Hematopoietic multipotent progenitor cell treated with erythropoietin and hydrocortisone succinate and interleukin-3 and kit ligand, for 17 days (in vitro differentiated cells): ENCODE results near the gene PGA5.
"Not testable (repeated sequence)": the region's sequence is repeated elsewhere in the genome, so short reads cannot be mapped to it uniquely, and the experiment has no call there.

Experiments used
- DNase-seq: peaks from one replicate; pipeline ENCODE4 v3.0.0-alpha.2; 2015; ENCODE audit warnings: low spot score

PGA5 gene

DNA sequence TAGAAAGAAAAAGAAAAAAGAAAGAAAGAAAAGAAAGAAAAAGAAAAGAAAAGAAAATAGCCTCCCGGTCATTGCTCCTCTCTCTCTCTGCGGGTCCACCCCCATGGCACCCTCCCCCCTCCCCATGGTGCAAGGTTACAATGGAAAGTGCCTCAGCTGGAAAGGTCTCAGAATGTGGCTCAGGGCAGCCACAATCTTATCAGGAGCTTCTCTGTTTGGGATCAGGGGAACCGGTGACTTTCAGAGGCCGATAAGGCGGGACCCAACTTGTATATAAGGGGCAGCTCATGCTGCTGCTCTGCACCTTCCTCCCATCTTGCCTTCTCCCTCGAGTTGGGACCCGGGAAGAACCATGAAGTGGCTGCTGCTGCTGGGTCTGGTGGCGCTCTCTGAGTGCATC, at the start of gene PGA5:
Gene PGA5 (plus strand): TSS at position 301 of the 400 bp plus-strand sequence. CDS start 52 bp downstream, at position 353.
- not testable (repeated sequence) for DNase-seq

- DNase-seq, result no peak
Measured at GRCh38 chr11:61193596-61193995, 47.4 kb upstream of the PGA5 start.

DNA sequence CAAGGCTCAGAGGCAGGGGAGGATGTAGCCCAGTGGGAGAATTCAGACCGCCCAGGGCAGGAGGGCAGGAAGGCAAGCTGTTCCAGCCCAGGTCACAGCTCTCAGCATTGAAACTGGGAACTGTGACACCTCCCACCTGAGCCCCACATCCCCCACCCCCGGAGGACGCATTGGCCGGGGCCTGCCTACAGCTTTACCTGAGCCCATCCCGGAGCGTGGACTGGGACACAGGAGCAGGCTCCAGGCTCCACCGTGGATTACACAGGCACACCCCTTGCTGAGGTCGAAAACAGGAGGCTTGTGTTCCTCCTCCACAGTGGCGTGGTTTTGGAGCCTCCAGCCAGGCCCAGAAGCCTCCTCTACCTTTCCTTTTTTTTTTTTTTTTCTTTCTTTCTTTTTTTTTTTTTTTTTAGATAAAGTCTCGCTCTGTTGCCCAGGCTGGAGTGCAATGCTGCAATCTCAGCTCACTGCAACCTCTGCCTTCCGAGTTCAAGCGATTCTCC, 46.8 kb upstream of the PGA5 start:
- no peak for DNase-seq

DNA sequence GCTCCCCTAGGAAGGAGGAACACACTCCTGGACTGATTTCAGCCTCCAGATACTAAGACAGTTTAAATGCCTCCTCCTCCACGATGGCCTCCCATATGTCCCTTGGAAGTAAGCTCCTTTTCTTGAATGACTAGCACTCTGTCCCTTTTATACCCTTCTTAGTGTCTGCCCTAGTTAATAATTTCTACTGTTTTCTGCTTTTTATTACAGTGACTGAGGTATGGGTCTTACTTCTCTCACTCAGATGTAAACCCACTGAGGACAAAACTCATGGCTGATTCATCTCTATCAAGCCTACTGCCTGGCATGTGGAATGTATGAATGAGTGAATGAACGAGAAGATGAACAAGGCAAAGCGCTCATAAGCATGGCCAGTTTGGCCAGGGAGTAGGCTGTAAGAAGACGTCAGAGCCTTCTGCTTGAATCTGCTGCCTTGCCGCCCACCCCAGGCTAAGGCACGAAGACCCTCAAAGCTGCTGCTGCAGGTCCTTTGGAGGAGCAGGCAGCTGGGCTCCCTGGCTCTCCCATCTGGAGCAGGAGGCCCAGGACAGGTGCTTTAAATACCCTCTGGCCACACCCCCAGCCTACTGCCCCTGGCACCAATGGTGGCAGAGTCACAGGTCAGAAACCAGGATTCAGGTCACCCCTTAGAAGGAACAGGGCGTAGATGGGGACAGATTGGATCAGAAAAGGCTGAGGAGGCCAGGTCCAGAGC, 45.8 kb upstream of the PGA5 start:
- no peak for DNase-seq

DNA sequence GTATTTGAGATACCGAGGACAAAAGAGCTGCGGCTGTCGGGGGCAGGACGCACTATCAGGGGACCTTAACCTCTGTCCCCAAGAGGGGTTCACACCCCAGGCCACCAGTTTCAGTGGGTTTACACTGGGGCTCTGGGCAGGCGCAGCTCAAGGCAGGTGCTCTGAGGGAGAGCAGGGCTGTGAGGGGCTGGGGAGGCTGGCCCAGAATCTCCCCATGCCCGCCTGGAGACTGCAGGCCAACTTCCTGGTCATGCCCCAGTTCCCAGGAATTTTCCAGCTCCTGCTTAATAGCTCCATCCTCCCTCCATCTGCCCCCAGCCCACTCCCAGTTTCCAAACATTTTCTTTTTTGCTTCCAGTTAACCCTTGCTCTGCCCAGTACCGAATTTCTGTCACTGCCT, 45.3 kb upstream of the PGA5 start:
- DNase-seq, result no peak

GRCh38 chr11:61198361-61198760, 42.6 kb upstream of the PGA5 start:
- no peak for DNase-seq

DNA sequence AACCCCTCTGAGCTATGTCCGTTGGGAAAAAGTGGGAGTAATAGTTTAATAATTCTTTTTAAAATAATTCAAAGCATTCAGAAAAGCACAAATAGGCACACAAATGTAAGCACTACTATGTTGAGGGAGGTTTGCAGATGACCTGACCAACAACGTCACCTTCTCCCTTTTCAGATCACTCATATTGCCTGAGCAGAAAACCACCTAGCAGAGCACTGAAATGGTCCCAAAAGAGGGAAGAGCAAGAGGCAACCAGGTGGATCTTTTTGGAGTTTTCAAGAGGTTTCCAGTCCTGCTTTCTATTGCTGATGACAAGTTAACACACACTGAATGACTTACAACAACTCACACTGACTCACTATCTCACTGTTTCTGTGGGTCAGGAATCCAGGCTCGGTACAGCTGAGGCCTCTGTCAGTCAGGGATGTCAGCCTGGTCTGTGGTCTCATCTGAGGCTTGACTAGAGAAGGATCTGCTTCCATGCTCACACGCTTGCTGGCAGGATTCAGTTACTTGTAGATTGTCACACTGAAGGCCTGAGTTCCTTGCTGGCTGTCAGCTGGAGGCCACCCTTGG, 41.9 kb upstream of the PGA5 start:
- DNase-seq, result no peak

- DNase-seq, result no peak
Measured at GRCh38 chr11:61201476-61201875, 39.5 kb upstream of the PGA5 start.

GRCh38 chr11:61202950-61203746, 37.8 kb upstream of the PGA5 start, which contains the start of gene PGA3:
Gene PGA3, plus strand, starts transcription at chr11:61203515. Its CDS starts 50 bp downstream, at chr11:61203565.
- not testable (repeated sequence) for DNase-seq

DNA sequence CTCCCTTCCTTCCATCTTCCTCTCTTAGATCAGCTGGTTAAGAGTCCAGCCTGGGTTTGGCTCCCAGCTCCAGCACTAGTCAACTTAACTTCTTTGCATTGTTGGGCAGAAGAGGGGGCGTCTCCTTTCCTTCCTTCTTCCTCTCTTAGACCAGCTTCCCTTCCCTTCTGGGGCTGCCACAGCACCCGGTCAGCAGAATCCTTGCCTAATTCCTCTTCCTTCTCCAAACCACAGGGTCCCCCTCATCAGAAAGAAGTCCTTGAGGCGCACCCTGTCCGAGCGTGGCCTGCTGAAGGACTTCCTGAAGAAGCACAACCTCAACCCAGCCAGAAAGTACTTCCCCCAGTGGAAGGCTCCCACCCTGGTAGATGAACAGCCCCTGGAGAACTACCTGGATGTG, 37.1 kb upstream of the PGA5 start:
- not testable (repeated sequence) for DNase-seq

DNA sequence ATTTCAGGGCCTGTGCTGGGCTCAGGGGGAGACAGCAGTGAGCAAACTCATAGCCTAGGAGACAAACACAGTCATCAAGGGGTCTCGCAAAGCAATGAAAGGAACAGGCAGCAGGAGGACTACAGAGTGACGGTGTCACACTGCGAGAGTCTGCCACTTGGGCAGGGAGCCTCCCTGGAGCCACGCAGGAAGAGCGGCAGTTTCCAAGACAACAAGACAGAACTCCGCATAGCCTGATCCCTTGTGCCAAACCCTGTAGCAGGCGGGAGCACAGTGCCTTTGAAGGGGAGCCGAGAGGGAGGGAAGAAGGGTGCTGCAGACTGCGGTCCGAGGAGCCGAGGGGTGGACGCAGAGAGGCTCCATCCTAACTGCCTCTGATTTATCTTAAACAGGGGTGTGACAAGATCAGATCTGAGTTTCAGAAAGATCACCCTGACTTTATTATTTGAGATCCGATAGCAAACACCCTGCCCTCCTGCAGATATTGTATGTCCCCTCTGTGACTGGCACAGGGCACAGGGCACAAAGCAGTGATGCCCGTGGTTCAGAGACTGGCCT, 36.4 kb upstream of the PGA5 start:
- not testable (repeated sequence) for DNase-seq

DNA sequence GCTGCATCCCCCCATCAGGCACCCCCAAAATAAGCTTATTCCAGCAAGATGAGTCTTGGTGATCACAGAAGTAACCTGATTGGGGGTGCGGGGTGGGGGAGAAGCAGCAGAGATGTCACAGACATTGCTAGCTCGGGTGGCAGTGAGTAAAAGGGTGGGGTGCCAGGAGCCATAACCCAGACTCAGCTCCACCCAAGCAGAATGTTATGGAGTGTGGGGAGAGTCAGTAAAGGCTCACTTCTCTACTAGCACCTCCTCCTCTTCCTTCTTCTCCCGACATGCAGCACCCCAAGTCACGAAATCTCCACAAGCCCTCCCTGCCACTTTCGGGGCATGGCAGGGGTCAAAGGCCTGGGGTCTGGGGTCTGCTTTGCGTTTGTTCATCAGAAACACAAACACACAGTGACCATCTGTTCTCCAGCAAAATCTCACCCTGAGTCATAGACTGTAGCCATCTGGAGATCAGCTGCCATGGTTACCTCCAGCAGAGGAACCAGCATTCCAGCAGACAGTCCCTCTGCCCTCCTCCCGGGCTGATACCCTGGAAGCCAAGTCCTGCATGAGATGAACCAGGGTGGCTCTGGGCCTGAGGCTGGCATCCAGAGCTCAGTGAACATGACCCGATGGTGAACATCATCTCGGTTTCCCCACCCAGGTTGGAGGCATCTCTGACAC, 33.2 kb upstream of the PGA5 start:
- not testable (repeated sequence) for DNase-seq

- not testable (repeated sequence) for DNase-seq
Measured at GRCh38 chr11:61210629-61211028, 30.3 kb upstream of the PGA5 start.

DNA sequence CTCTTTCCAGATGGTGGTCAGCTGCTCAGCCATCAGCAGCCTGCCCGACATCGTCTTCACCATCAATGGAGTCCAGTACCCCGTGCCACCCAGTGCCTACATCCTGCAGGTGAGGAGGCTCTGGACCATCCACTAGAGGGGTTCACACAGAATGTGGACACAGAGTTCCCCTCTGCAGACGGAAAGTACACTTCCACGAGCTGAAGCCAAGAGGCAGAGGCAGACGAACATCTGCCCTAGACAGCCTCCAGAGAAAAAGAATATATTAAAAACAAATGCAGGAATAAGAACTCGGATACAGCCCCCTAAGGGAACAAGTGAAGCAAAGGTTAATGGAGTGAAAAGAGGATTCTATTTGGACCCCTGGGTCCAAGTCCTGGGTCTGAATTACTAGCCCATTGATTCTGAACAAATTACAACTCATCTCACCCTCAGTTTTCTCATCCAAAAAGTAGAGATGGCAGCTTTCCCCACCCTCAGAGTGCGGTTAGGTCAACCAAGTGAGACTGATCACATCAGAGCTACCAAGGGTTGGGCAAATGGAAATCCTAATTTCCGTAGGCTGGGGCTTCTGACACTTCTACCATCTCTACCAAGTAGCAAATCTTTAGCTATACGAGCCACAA, 29.5 kb upstream of the PGA5 start:
- not testable (repeated sequence) for DNase-seq

DNA sequence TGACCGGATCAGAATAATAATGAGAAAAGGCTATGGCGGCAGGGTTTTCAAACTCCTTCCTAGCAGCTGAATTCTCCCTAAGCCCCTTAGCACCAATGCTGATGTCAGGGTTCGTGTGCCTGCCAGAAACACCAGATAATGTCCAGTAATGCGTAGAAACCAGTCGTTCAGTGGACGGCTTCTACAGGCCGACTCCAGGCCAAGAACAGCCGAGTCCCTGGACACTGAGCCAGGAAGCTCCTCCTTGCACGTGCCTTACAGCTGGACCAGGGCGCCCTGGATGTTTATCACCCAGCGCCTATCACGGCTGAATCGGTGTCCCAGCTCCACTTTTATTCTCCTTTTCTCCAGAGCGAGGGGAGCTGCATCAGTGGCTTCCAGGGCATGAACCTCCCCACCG, 28.8 kb upstream of the PGA5 start:
- DNase-seq, result not testable (repeated sequence)

DNA sequence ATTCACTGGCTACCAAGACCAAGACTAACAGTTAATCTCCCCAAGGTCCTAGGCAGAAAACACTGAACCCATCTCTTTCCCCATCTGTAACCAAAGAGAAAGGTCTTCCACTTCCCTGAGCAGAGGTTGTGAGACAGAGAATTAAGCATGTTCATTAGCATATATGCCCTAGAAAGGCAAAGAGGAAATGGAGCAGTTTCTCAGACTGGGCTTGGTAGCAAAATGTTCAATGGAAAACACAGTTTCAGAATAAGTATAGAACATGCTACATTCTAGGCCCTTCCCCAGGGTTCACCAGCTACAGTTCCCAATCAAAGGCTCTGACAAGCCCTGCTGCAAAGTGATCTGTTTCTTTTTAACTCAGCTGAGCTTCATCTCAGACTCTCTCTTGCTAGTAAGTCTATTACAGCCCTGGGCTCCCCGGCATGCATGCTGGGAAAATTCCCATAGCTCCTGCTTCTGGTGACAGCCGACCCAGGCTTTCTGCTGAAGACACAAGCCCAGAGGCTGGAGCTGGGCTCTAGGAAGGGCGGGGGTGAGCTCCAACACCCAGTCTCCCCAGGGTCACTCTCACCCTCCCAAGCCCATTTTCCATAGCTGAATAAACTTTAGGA, 27.2 kb upstream of the PGA5 start:
- DNase-seq, result not testable (repeated sequence)

GRCh38 chr11:61218306-61218705, 22.7 kb upstream of the PGA5 start:
- not testable (repeated sequence) for DNase-seq

DNA sequence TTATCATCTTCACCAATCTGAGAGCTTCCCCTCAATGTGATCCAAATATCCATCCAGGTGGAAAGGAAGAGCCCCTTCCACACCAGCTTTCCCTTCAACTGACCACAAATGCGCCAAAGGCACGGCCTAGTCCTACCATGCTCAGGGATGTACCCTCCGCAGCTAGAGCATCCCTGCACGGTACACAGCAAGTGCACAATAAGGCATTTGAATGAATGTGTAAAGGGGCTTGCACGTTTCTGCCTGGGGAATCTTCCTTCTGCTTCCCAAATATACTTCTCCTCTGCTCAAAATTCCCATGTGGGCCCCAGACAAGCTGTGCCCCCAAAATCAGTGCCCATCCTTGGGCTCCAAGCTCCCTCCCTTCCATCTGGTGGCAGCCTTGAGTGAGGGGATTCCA, 22.0 kb upstream of the PGA5 start:
- DNase-seq, result not testable (repeated sequence)

GRCh38 chr11:61222047-61222446, 18.9 kb upstream of the PGA5 start, which contains the start of gene PGA4:
Gene PGA4, plus strand, starts transcription at chr11:61222347. Its CDS starts 54 bp downstream, at chr11:61222401.
- not testable (repeated sequence) for DNase-seq

GRCh38 chr11:61222692-61223091, 18.3 kb upstream of the PGA5 start:
- DNase-seq, result not testable (repeated sequence)
